Small intestine (tissue), 7 donors: Measurements from ENCODE around the gene LY6G5C. TPM values are rescaled to one million over a fixed set of nuclear protein-coding genes. Genes with fewer than 3 reads are reported as not detected.

Experiments used
- DNase-seq, 2 donors: peaks; one replicate each; pipeline versions ENCODE4 v3.0.0 to v3.0.0-alpha.2; 2013
- FAIRE-seq: peaks from 2 replicates; lab custom pipeline; 2012; peaks lifted over from hg19 to GRCh38; lab: Jason Lieb, UNC
- H3K27ac ChIP-seq, 3 donors: one replicate each; pipeline ENCODE4 v1.5.1; 2013; ENCODE audit warnings: low read length in 2 of 3, mild to moderate bottlenecking in 2 of 3, control low read depth in 1 of 3, inconsistent platforms in 1 of 3, low read depth in 1 of 3, moderate library complexity in 1 of 3
- H3K27me3 ChIP-seq, 3 donors: one replicate each; pipeline ENCODE4 v1.6.1; 2013; ENCODE audit warnings: low read length in 3 of 3, inconsistent platforms in 1 of 3; ENCODE audit not compliant: control insufficient read depth in 3 of 3, insufficient read depth in 3 of 3
- H3K36me3 ChIP-seq, 3 donors: one replicate each; pipeline ENCODE4 v1.6.1; 2013; ENCODE audit warnings: low read length in 3 of 3, inconsistent platforms in 1 of 3, low read depth in 1 of 3, mild to moderate bottlenecking in 1 of 3, moderate library complexity in 1 of 3; ENCODE audit not compliant: control insufficient read depth in 3 of 3, insufficient read depth in 2 of 3
- H3K4me1 ChIP-seq, 3 donors: one replicate each; pipeline ENCODE4 v1.6.1; 2013; ENCODE audit warnings: low read length in 2 of 3, inconsistent platforms in 1 of 3, low read depth in 1 of 3, mild to moderate bottlenecking in 1 of 3, moderate library complexity in 1 of 3; ENCODE audit not compliant: control insufficient read depth in 3 of 3, insufficient read depth in 2 of 3
- H3K4me3 ChIP-seq, 3 donors: one replicate each; pipeline ENCODE4 v1.5.1; 2013; ENCODE audit warnings: low read length in 3 of 3, control low read depth in 1 of 3, inconsistent platforms in 1 of 3, low read depth in 1 of 3, mild to moderate bottlenecking in 1 of 3, moderate library complexity in 1 of 3
- H3K9me3 ChIP-seq, 2 donors: one replicate each; pipeline ENCODE4 v1.6.1; 2013; ENCODE audit warnings: low read depth in 1 of 2, low read length in 1 of 2; ENCODE audit not compliant: control insufficient read depth in 2 of 2, insufficient read depth in 1 of 2
- WGBS, 3 donors: extraction: QIAGEN DNeasy Blood & Tissue Kit; methylation state at CpG; one replicate each; pipeline ENCODE4 v1.1.7; 2013; 5-methylcytosine and 5-hydroxymethylcytosine counted together
- polyA plus RNA-seq, 4 donors: library from polyadenylated mRNA; stranded (reverse) in 3 of 4; unstranded in 1 of 4; fragments of 200-250 nt in 3 of 4; fragments of 120-200 nt in 1 of 4; gene quantifications; one replicate each; pipeline versions ENCODE4 v1.2.1 to v1.2.3, GENCODE V29; 2013
- donor health status: healthy with polysubstance abuse.
- donor health status: control.
- donor health status: control.
- donor health status: Bipolar disorder and iron deficiency.
- donor health status: healthy.

Gene LY6G5C
- polyA plus RNA-seq, 4 donors, result 2.6 to 3.8 (median 3.1) TPM

- Histone ChIP-seq H3K4me1 (peaks cover 0 to 15% (median 0%) of the 10 kb centered on the region in 3 donors), H3K4me3 (no peak overlapping the region), H3K36me3 (peaks cover 13 to 95% (median 16%) of the 10 kb centered on the region in 3 donors), H3K27ac (peak overlapping the region; percentile 52 to 92 (median 71)), H3K27me3 (no peaks in the 10 kb centered on the region), H3K9me3 (no peaks in the 10 kb centered on the region)
- WGBS, 3 donors, result 31 to 59% (median 52%) methylated on average over 10 of the region's 10 CpGs
- FAIRE-seq, result no peak
- DNase-seq, result peak; percentile 86 to 92
Observed at GRCh38 chr6:31690231-31691077, 9.6 kb upstream of the LY6G5C start.

- no peak overlapping the region for H3K4me3 ChIP-seq
- 77 to 79% (median 78%) methylated on average over 11 of the region's 11 CpGs for WGBS, 3 donors
- no peaks in the 10 kb centered on the region for H3K27me3 ChIP-seq
- H3K9me3 ChIP-seq, result no peaks in the 10 kb centered on the region
- peaks cover 13 to 93% (median 16%) of the 10 kb centered on the region in 3 donors for H3K36me3 ChIP-seq
- DNase-seq (no peak), FAIRE-seq (no peak)
- H3K4me1 ChIP-seq, result peaks cover 0 to 15% (median 0%) of the 10 kb centered on the region in 3 donors
- peak overlapping the region; percentile 22 to 92 (median 71) for H3K27ac ChIP-seq
Observed at GRCh38 chr6:31689249-31690110, 8.6 kb upstream of the LY6G5C start.

GRCh38 chr6:31687860-31688693 lies 7.2 kb upstream of the LY6G5C start:
- H3K4me3 ChIP-seq, result no peak overlapping the region
- FAIRE-seq, result no peak
- H3K4me1 ChIP-seq, result peaks cover 0 to 27% (median 0%) of the 10 kb centered on the region in 3 donors
- H3K27ac ChIP-seq, result no peak overlapping the region
- DNase-seq, result no peak
- H3K9me3 ChIP-seq, result no peaks in the 10 kb centered on the region
- H3K36me3 ChIP-seq, result peaks cover 10 to 89% (median 12%) of the 10 kb centered on the region in 3 donors
- WGBS, 3 donors, result 88 to 93% (median 92%) methylated on average over 14 of the region's 14 CpGs
- no peaks in the 10 kb centered on the region for H3K27me3 ChIP-seq

GRCh38 chr6:31687321-31687720 lies 6.5 kb upstream of the LY6G5C start:
- 86 to 94% (median 89%) methylated on average over 8 of the region's 8 CpGs for WGBS, 3 donors
- Histone ChIP-seq H3K27me3 (no peaks in the 10 kb centered on the region), H3K4me3 (no peak overlapping the region), H3K27ac (no peak overlapping the region), H3K36me3 (peaks cover 8 to 82% (median 10%) of the 10 kb centered on the region in 3 donors), H3K9me3 (no peaks in the 10 kb centered on the region), H3K4me1 (peaks cover 0 to 32% (median 0%) of the 10 kb centered on the region in 3 donors)
- no peak for DNase-seq
- no peak for FAIRE-seq

GRCh38 chr6:31686483-31686882 lies 5.6 kb upstream of the LY6G5C start:
- H3K27ac ChIP-seq, result no peak overlapping the region
- no peak overlapping the region for H3K4me3 ChIP-seq
- H3K9me3 ChIP-seq, result no peaks in the 10 kb centered on the region
- no peak for DNase-seq
- H3K36me3 ChIP-seq, result peaks cover 7 to 77% (median 8%) of the 10 kb centered on the region in 3 donors
- H3K27me3 ChIP-seq, result no peaks in the 10 kb centered on the region
- FAIRE-seq, result no peak
- WGBS, 3 donors, result 86 to 88% (median 86%) methylated on average over 5 of the region's 5 CpGs
- peaks cover 0 to 36% (median 0%) of the 10 kb centered on the region in 3 donors for H3K4me1 ChIP-seq

GRCh38 chr6:31683591-31683990 lies 2.7 kb upstream of the LY6G5C start:
- Histone ChIP-seq H3K27ac (peak overlapping the region; percentile 49 to 88 (median 72)), H3K36me3 (peaks cover 3 to 49% (median 8%) of the 10 kb centered on the region in 3 donors), H3K9me3 (no peaks in the 10 kb centered on the region), H3K4me1 (peaks cover 0 to 33% (median 4%) of the 10 kb centered on the region in 3 donors), H3K4me3 (peak overlapping the region in 2 of 3 donors; percentile 18 to 57), H3K27me3 (no peaks in the 10 kb centered on the region)
- 43 to 65% (median 60%) methylated on average over 13 of the region's 13 CpGs for WGBS, 3 donors
- FAIRE-seq (no peak), DNase-seq (peak in 1 of 2 donors; percentile 44)

GRCh38 chr6:31681135-31681671 lies 336 bp upstream of the LY6G5C start:
- DNase-seq (peak; percentile 42 to 75), FAIRE-seq (no peak)
- peaks cover 0 to 33% (median 4%) of the 10 kb centered on the region in 3 donors for H3K4me1 ChIP-seq
- no peaks in the 10 kb centered on the region for H3K27me3 ChIP-seq
- no peaks in the 10 kb centered on the region for H3K9me3 ChIP-seq
- 0 to 2% (median 1%) methylated on average over 20 to 40 of the region's 40 CpGs for WGBS, 3 donors
- peaks cover 0 to 30% (median under 1%) of the 10 kb centered on the region in 3 donors for H3K36me3 ChIP-seq
- peak overlapping the region; percentile 38 to 57 (median 45) for H3K4me3 ChIP-seq
- H3K27ac ChIP-seq, result peak overlapping the region; percentile 52 to 88 (median 77)
